Measurements from ENCODE around the gene SCARF1. TPM values are rescaled to one million over a fixed set of nuclear protein-coding genes. Genes with fewer than 3 reads are reported as not detected.

SCARF1 gene
- total RNA-seq, 4 donors from 2014 or later, result 4.9 to 10.0 (median 9.1) TPM

DNA sequence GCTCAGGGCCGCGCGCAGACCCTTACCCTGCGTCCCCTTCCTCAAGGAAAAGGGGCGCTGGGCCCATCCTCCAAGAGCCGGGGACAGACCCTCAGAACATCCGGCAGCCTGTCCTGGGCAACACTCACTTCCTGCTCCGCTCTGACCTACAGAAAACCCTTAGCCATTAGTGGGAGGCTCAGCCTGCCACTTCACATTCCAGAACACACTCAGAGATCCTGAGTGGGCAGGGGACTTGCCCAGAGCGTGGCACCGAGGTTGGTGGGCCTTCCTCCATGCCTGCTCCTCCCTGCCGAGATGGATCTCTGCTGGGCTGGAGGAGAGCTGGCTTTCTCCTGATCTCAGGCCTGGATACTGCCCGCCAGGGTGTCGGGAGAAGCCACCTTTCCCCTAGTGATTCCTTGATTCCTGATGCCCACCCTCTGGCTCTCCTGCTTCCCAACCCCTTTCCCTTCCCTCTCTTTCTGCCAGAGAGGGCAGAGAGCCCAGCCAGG lies 1.5 kb downstream of the SCARF1 start:
- WGBS, 2 donors, result 30 to 53% methylated on average over 8 to 11 of the region's 13 CpGs
- H3K4me3 ChIP-seq (ENCODE audit: low read depth, poor library complexity, severe bottlenecking), result peak overlapping the region; percentile 7
- intact Hi-C loops (cut with DNase I; ENCODE audit: low total_unique reads), result loop anchor here (10.0 kb wide), 1 partner anchor 69 kb away; no protein-coding TSS in a partner anchor
- TF ChIP-seq, protein P1, sequence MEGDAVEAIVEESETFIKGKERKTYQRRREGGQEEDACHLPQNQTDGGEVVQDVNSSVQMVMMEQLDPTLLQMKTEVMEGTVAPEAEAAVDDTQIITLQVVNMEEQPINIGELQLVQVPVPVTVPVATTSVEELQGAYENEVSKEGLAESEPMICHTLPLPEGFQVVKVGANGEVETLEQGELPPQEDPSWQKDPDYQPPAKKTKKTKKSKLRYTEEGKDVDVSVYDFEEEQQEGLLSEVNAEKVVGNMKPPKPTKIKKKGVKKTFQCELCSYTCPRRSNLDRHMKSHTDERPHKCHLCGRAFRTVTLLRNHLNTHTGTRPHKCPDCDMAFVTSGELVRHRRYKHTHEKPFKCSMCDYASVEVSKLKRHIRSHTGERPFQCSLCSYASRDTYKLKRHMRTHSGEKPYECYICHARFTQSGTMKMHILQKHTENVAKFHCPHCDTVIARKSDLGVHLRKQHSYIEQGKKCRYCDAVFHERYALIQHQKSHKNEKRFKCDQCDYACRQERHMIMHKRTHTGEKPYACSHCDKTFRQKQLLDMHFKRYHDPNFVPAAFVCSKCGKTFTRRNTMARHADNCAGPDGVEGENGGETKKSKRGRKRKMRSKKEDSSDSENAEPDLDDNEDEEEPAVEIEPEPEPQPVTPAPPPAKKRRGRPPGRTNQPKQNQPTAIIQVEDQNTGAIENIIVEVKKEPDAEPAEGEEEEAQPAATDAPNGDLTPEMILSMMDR (IDR thresholded peaks at IDR 0.05), result no peak
- TF ChIP-seq POLR2A (IDR thresholded peaks at IDR 0.05), result no peak
- no peak for DNase-seq (ENCODE audit: low spot score in 2 of 2)

DNA sequence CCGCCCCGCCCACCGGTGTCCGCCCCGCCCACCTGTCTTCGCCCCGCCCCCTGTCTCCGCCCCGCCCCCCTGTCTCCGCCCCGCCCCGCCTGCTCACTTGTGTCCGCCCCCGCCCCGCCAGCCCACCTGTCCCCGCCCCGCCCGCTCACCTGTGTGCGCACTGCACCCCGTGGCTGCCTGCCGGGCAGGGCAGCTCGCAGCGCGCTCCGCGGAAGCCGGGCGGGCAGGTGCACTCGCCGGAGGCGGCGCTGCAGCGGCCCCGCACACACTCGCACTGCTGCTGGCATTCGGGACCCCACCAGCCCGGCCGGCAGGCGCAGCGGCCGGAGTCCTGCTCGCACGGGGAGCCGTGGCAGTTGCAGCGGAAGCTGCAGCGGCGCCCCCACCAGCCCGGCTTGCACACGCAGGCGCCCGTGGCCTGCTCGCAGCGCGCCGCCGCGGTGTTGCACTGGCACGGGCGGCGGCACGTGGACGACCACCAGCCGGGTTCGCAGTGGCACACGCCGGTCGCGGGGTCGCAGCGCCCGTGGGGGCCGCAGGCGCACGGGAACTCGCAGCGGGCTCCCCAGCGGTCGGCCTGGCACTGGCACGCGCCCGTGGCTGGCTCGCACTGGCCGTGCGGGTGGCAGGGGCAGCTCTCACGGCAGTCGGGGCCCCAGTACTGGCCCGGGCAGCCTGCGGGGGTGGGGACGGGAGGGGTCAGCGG lies 2.1 kb downstream of the SCARF1 start:
- 0 to 20% methylated on average over 1 of the region's 90 CpGs for WGBS, 2 donors
- TF ChIP-seq, protein P1 (IDR thresholded peaks at IDR 0.05), result no peak
- TF ChIP-seq POLR2A (IDR thresholded peaks at IDR 0.05), result no peak
- intact Hi-C loops (cut with DNase I; ENCODE audit: low total_unique reads), result loop anchor here (10.0 kb wide), 1 partner anchor 69 kb away; no protein-coding TSS in a partner anchor
- no peak for DNase-seq (ENCODE audit: low spot score in 2 of 2)
- H3K4me3 ChIP-seq (ENCODE audit: low read depth, poor library complexity, severe bottlenecking), result peak overlapping the region; percentile 7

DNA sequence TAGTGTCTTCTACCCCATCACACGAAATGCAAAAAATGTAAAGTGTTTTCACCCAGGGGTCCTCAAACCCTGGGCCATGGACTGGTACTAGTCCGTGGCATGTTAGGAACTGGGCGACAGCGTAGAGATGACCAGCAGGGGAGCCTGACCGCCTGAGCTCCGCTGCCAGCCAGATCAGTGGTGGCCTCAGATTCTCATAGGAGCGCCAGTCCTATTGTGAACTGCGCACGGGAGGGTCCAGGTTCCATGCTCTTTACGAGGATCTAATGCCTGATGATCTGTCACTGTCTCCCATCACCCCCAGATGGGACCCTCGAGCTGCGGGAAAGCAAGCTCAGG lies 4.5 kb downstream of the SCARF1 start:
- intact Hi-C loops (cut with DNase I; ENCODE audit: low total_unique reads), result loop anchor here (10.0 kb wide), 1 partner anchor 66 kb away; no protein-coding TSS in a partner anchor
- H3K4me3 ChIP-seq (ENCODE audit: low read depth, poor library complexity, severe bottlenecking), result no peak overlapping the region
- WGBS, 2 donors, result 65 to 69% methylated on average over 12 of the region's 12 CpGs
- TF ChIP-seq POLR2A (IDR thresholded peaks at IDR 0.05), result no peak
- TF ChIP-seq, protein P1 (IDR thresholded peaks at IDR 0.05), result no peak
- DNase-seq (ENCODE audit: low spot score in 2 of 2), result no peak

DNA sequence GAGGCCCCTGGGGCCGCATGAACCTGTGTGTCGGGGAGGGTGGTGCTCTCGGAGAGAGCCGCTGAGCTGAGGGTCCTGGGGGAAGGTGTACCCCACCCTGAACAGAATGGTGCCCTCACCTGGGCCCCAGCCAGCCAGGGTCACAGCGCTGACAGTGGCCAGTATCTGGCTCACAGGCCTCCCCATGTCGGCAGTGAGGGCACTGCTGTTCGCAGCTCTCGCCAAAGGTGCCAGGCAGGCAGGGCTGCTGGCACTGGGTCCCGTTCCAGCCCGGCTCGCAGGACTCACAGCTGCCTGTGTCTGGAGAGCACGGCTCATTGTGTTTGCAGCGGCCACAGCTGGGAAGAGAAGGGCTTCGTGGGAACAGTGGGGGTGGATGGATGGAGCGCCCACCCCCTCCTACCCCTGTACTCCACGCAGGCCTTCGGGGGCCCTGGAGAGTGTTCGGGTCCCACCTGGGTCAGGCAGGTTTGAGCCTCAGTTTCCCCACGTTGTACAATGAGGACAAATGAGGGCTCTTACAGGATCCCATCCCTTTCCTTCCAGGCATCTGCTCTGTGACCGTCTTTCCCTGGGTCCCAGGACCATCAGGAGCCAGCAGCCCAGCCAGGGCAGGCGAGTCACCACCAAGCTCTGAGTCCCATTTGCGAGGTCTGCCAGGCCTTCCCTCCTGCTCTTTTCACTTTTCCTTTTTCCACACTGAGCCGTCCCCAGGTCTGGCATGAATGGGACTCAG lies 5.0 kb downstream of the SCARF1 start:
- WGBS, 2 donors, result 53 to 54% methylated on average over 16 to 23 of the region's 23 CpGs
- no peak for DNase-seq (ENCODE audit: low spot score in 2 of 2)

DNA sequence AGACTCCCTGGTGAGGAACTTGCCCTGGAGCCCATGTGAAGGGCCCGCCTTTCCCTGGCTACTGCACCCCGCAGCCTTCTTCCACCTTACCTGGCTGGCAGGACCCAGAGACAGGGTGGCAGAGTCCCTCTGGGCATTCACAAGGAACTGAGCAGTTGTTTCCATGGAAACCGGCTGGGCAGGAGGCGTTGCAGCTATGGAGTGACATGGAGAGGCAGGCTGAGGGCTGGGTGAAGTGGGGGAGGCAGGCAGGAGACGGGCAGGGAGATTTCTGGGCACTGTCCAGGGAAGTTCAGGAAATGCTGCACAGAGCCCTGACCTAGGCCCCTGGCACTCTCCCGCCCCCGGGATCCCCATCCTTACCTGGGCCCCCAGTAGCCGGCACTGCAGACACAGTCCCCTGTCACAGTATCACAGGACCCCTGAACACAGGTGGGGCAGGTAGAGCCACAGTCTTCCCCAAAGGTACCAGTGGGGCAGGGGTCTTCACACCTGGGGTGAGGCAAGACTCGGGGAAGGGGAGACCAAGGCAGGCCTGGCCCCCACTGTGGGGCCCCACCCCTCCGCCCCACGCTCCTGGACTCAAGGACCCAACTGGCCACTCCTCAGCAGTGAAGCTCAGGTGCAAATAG lies 5.9 kb downstream of the SCARF1 start:
- TF ChIP-seq POLR2A (IDR thresholded peaks at IDR 0.05), result no peak
- TF ChIP-seq, protein P1 (IDR thresholded peaks at IDR 0.05), result no peak
- no peak for DNase-seq (ENCODE audit: low spot score in 2 of 2)
- no peak overlapping the region for H3K4me3 ChIP-seq (ENCODE audit: low read depth, poor library complexity, severe bottlenecking)
- WGBS, 2 donors, result 74 to 82% methylated on average over 11 of the region's 11 CpGs
- intact Hi-C loops (cut with DNase I; ENCODE audit: low total_unique reads), result loop anchor here (10.0 kb wide), 1 partner anchor 65 kb away; no protein-coding TSS in a partner anchor

More for the DNA sequence above, 5.0 kb downstream of the SCARF1 start:
- H3K4me3 ChIP-seq (ENCODE audit: low read depth, poor library complexity, severe bottlenecking), result no peak overlapping the region
- intact Hi-C loops (cut with DNase I; ENCODE audit: low total_unique reads), result loop anchor here (10.0 kb wide), 1 partner anchor 66 kb away; no protein-coding TSS in a partner anchor
- TF ChIP-seq, protein P1 (IDR thresholded peaks at IDR 0.05), result no peak
- no peak for TF ChIP-seq POLR2A (IDR thresholded peaks at IDR 0.05)
